IPS-18c (cell line): ENCODE data around the gene FHL2.

ENCODE experiments used
- H3K4me3 ChIP-seq: 2 replicates; pipeline ENCODE4 v1.7.0; 2013; ENCODE audit warnings: low read depth, mild to moderate bottlenecking, low read length, moderate library complexity; ENCODE audit not compliant: insufficient read depth
- H3K9me3 ChIP-seq: one replicate; pipeline ENCODE4 v1.6.1; 2013; ENCODE audit warnings: mild to moderate bottlenecking, low read length, moderate library complexity; ENCODE audit not compliant: control insufficient read depth, insufficient read depth

The FHL2 gene

DNA sequence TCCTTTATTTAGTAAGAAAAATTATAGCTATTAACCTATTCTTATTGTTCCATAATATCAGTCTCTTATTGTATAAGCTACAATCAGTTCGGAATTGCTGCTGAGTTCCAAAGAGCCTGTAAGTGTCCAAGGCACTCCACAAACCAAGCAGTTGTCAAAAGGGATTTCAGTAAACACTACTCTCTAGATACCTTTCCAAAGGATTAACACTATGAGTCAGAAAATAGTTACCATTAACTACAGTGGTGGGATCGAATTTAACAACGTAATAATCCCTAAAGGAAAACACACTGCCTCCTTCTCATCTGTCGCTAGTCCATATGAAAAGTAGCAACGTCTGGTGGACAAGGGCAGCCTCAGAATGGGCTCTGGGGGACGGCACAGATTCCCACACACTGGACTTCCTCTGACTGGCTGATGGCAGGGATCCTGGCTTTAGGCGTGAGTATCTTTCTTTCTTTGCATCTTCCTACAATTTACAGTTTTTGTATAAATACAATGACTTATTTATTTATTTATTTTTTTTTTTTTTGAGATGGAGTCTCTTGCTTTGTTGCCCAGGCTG, 78.1 kb downstream of the FHL2 start:
- Histone ChIP-seq H3K9me3 (no peaks in the 10 kb centered on the region), H3K4me3 (no peak overlapping the region)

DNA sequence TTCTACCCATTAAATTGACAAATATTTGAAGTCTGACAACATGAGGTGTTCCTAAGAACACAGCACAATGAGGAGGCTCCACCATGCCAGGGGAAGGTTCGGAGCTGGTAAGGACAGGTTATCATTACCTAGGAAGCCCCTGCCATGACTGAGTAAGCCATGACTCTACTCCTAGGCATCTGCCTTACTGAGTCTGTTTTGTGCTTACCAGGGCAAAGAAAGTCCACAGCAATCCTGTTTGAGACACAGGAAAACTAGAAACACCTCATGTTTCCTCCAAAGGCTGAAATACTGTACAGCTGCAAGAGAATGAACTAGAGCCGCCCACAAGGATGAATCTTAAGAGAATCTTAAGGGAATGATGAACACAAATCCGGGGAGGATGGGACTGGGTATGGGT, 80.9 kb downstream of the FHL2 start:
- no peak overlapping the region for H3K4me3 ChIP-seq
- no peaks in the 10 kb centered on the region for H3K9me3 ChIP-seq

- no peaks in the 10 kb centered on the region for H3K9me3 ChIP-seq
- no peak overlapping the region for H3K4me3 ChIP-seq
Measured at GRCh38 chr2:105315314-105315713, 83.5 kb downstream of the FHL2 start.

DNA sequence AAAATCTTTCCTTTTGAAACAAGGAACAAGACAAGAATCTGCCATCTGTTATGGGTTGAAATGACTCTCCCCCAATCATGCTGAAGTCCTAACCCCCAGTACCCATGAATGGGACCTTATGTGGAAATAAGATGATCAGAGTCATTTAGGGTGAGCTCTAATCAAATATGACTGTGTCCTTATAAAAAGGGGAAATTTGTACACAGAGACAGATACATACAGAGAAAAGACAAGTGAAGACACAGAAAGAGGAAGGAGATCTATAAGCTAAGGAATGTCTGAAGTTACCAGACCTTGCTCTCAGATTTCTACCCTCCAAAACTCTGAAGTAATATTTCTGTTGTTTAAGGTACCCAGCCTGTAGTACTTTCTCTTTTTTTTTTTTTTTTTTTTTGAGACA, 85.0 kb downstream of the FHL2 start:
- H3K9me3 ChIP-seq, result no peaks in the 10 kb centered on the region
- no peak overlapping the region for H3K4me3 ChIP-seq
